IMR-90 (cell line): Measurements from ENCODE around the gene FOXP1. TPM values are rescaled to one million over a fixed set of nuclear protein-coding genes. Genes with fewer than 3 reads are reported as not detected.

Experiments used
- ATAC-seq: fragments of 200-7000 bp; cut with Tn5 transposase; 2 replicates; pipeline ENCODE4 v1.9.1; 2020; ENCODE audit warnings: low read depth, mild to moderate bottlenecking, moderate library complexity
- BruUV-seq: library from RNA; stranded (reverse); fragments of 400-500 nt; replicated peaks from 2 replicates; lab custom pipeline; 2021; lab: Mats Ljungman, UMichigan
- CTCF ChIA-PET: fragments of 300-600 bp; formaldehyde crosslinking; extraction: SDS; loops from one replicate; lab custom pipeline; 2021; ENCODE audit warnings: antibody characterized with exemption; lab: Yijun Ruan, JAX
- POLR2A ChIA-PET: fragments of 300-600 bp; sonication (Branson Sonifier 250); formaldehyde crosslinking; loops from one replicate; lab custom pipeline; 2022; ENCODE audit warnings: antibody characterized with exemption; ENCODE audit not compliant: unreplicated experiment; lab: Charles Lee
- DNase-seq: peaks from one replicate; pipeline ENCODE4 v3.0.0; 2013
- H2AFZ ChIP-seq: replicated peaks from 2 replicates; pipeline ENCODE3; 2013; ENCODE audit warnings: low read length, mild to moderate bottlenecking; ENCODE audit not compliant: poor library complexity
- H2AK5ac ChIP-seq: 2 replicates; pipeline ENCODE4 v1.6.1; 2013; ENCODE audit warnings: low read depth, low read length, inconsistent platforms
- H2AK9ac ChIP-seq: replicated peaks from 2 replicates; pipeline ENCODE3; 2013; ENCODE audit warnings: mild to moderate bottlenecking, low read depth, low read length, moderate library complexity; ENCODE audit not compliant: poor library complexity
- H2BK120ac ChIP-seq: 2 replicates; pipeline ENCODE4 v1.6.1; 2013; ENCODE audit warnings: low read depth, low read length, inconsistent platforms
- H2BK15ac ChIP-seq: 3 replicates; pipeline ENCODE4 v1.6.1; 2013; ENCODE audit warnings: low read depth, low read length, inconsistent platforms
- H2BK20ac ChIP-seq: 2 replicates; pipeline ENCODE4 v1.6.1; 2013; ENCODE audit warnings: low read depth, mild to moderate bottlenecking, inconsistent platforms, low read length, moderate library complexity
- H2BK5ac ChIP-seq: 2 replicates; pipeline ENCODE4 v1.6.1; 2013; ENCODE audit warnings: mild to moderate bottlenecking, low read depth, low read length, inconsistent platforms; ENCODE audit not compliant: poor library complexity, severe bottlenecking
- H3K14ac ChIP-seq: replicated peaks from 2 replicates; pipeline ENCODE4 v1.6.1; 2013; ENCODE audit warnings: low read depth, low read length, inconsistent platforms
- H3K18ac ChIP-seq: 2 replicates; pipeline ENCODE4 v1.6.1; 2013; ENCODE audit warnings: low read depth, low read length, control low read depth
- H3K23ac ChIP-seq: 2 replicates; pipeline ENCODE4 v1.6.1; 2013; ENCODE audit warnings: low read depth, low read length, inconsistent platforms
- H3K27ac ChIP-seq: 2 replicates; pipeline ENCODE4 v1.5.1; 2013; ENCODE audit warnings: mild to moderate bottlenecking, control low read depth, low read length; ENCODE audit not compliant: insufficient read depth
- H3K27me3 ChIP-seq: 2 replicates; pipeline ENCODE4 v1.6.1; 2013; ENCODE audit warnings: low read length; ENCODE audit not compliant: control insufficient read depth, insufficient read depth
- H3K36me3 ChIP-seq: 2 replicates; pipeline ENCODE4 v1.6.1; 2013; ENCODE audit warnings: low read length, mixed read lengths; ENCODE audit not compliant: control insufficient read depth, insufficient read depth
- H3K4ac ChIP-seq: 2 replicates; pipeline ENCODE4 v1.6.1; 2013; ENCODE audit warnings: low read depth, low read length, inconsistent platforms
- H3K4me1 ChIP-seq: 2 replicates; pipeline ENCODE4 v1.6.1; 2013; ENCODE audit warnings: low read length, mixed read lengths; ENCODE audit not compliant: control insufficient read depth, insufficient read depth
- H3K4me2 ChIP-seq: 2 replicates; pipeline ENCODE4 v1.6.1; 2013; ENCODE audit warnings: low read depth, mild to moderate bottlenecking, control low read depth, low read length, moderate library complexity
- H3K4me3 ChIP-seq: 2 replicates; pipeline ENCODE4 v1.5.1; 2013; ENCODE audit warnings: low read depth, mild to moderate bottlenecking, control low read depth, low read length, moderate library complexity; ENCODE audit not compliant: insufficient read depth
- H3K56ac ChIP-seq: 2 replicates; pipeline ENCODE4 v1.6.1; 2013; ENCODE audit warnings: low read length, inconsistent platforms; ENCODE audit not compliant: insufficient read depth; ENCODE audit errors: extremely low read depth
- H3K79me1 ChIP-seq, 2 experiments: 2 replicates each; pipeline ENCODE4 v1.6.1; 2013; ENCODE audit warnings: low read length in 2 of 2, inconsistent platforms in 1 of 2, low read depth in 1 of 2
- H3K9ac ChIP-seq: 2 replicates; pipeline ENCODE4 v1.6.1; 2013; ENCODE audit warnings: low read depth, low read length, control low read depth
- H3K9me1 ChIP-seq: 2 replicates; pipeline ENCODE4 v1.6.1; 2013; ENCODE audit warnings: low read length, inconsistent platforms; ENCODE audit not compliant: insufficient read depth
- H3K9me3 ChIP-seq: 2 replicates; pipeline ENCODE4 v1.6.1; 2013; ENCODE audit warnings: low read length; ENCODE audit not compliant: control insufficient read depth, insufficient read depth
- H4K20me1 ChIP-seq: 2 replicates; pipeline ENCODE4 v1.6.1; 2013; ENCODE audit warnings: low read length, inconsistent platforms; ENCODE audit not compliant: insufficient read depth
- H4K5ac ChIP-seq: 2 replicates; pipeline ENCODE4 v1.6.1; 2013; ENCODE audit warnings: mild to moderate bottlenecking, low read depth, low read length, control low read depth
- H4K8ac ChIP-seq, 2 experiments: 2 replicates each; pipeline ENCODE4 v1.6.1; 2013; ENCODE audit warnings: low read depth in 2 of 2, low read length in 2 of 2, control low read depth in 1 of 2, inconsistent platforms in 1 of 2
- H4K91ac ChIP-seq: 2 replicates; pipeline ENCODE4 v1.6.1; 2013; ENCODE audit warnings: low read depth, low read length, inconsistent platforms; ENCODE audit not compliant: insufficient read depth
- BHLHE40 ChIP-seq: fragments of 150-350 bp; IDR thresholded peaks from 2 replicates; pipeline ENCODE4 v1.6.1; 2016; ENCODE audit warnings: mild to moderate bottlenecking, low read depth, low read length
- CEBPB ChIP-seq: IDR thresholded peaks from 2 replicates; pipeline ENCODE4 v1.6.1; 2012; ENCODE audit warnings: low read depth, low read length, improper control_type of control experiment
- CHD1 ChIP-seq: IDR thresholded peaks from 2 replicates; pipeline ENCODE4 v1.6.1; 2012; ENCODE audit warnings: low read depth, low read length, improper control_type of control experiment
- CTCF ChIP-seq: conservative IDR thresholded peaks from 2 replicates; pipeline ENCODE4 v1.5.1; 2012; ENCODE audit warnings: mild to moderate bottlenecking, low read depth, low read length, improper control_type of control experiment
- FOS ChIP-seq: fragments of 150-350 bp; IDR thresholded peaks from 2 replicates; pipeline ENCODE4 v1.6.1; 2016; ENCODE audit warnings: low read depth, low read length
- MAFK ChIP-seq: IDR thresholded peaks from 2 replicates; pipeline ENCODE4 v1.6.1; 2012; ENCODE audit warnings: low read depth, low read length, improper control_type of control experiment
- MAZ ChIP-seq: IDR thresholded peaks from 2 replicates; pipeline ENCODE4 v1.6.1; 2012; ENCODE audit warnings: low read depth, mild to moderate bottlenecking, low read length, improper control_type of control experiment, moderate library complexity, borderline replicate concordance
- MXI1 ChIP-seq: IDR thresholded peaks from 2 replicates; pipeline ENCODE4 v1.6.1; 2012; ENCODE audit warnings: low read depth, mild to moderate bottlenecking, low read length, moderate library complexity, borderline replicate concordance
- NFE2L2 ChIP-seq: fragments of 150-350 bp; IDR thresholded peaks from 2 replicates; pipeline ENCODE4 v1.6.1; 2016; ENCODE audit warnings: low read depth, mild to moderate bottlenecking, low read length
- POLR2A ChIP-seq: IDR thresholded peaks from 2 replicates; pipeline ENCODE4 v1.6.1; 2012; ENCODE audit warnings: mild to moderate bottlenecking, low read depth, low read length
- RAD21 ChIP-seq: IDR thresholded peaks from 2 replicates; pipeline ENCODE4 v1.6.1; 2012; ENCODE audit warnings: low read length, improper control_type of control experiment
- RCOR1 ChIP-seq: IDR thresholded peaks from 2 replicates; pipeline ENCODE4 v1.6.1; 2012; ENCODE audit warnings: mild to moderate bottlenecking, low read length, improper control_type of control experiment; ENCODE audit not compliant: insufficient replicate concordance
- RFX5 ChIP-seq: IDR thresholded peaks from 2 replicates; pipeline ENCODE4 v1.8.0; 2012; ENCODE audit warnings: low read depth, mild to moderate bottlenecking, low read length, moderate library complexity
- SMC3 ChIP-seq: fragments of 150-350 bp; IDR thresholded peaks from 2 replicates; pipeline ENCODE4 v1.6.1; 2016; ENCODE audit warnings: low read depth, mild to moderate bottlenecking, antibody characterized with exemption, low read length, moderate library complexity
- WGBS, 2 experiments: methylation state at CpG; one replicate each; pipeline versions ENCODE4 v1.1.5 to v1.1.7; 2013; ENCODE audit warnings: missing lambda C conversion rate in 2 of 2; ENCODE audit not compliant: insufficient read length in 1 of 2; ENCODE audit errors: extremely low coverage in 2 of 2; 5-methylcytosine and 5-hydroxymethylcytosine counted together
- dilution Hi-C: fragments of 300-500 bp; cut with HindIII; formaldehyde crosslinking; loops from one replicate; pipeline ENCODE4 v1.14.3; 2018; ENCODE audit warnings: low sequenced_read_pairs; ENCODE audit not compliant: unreplicated experiment
- in situ Hi-C: fragments of 300-500 bp; cut with MboI; formaldehyde crosslinking; loops from 3 replicates; pipeline ENCODE4 v1.14.3; 2019; ENCODE audit warnings: low sequenced_read_pairs, inconsistent platforms, mixed read lengths
- intact Hi-C: fragments of 100-400 bp; cut with micrococcal nuclease; formaldehyde crosslinking; loops from 2 replicates; pipeline ENCODE4 v1.10.0; 2022
- polyA plus RNA-seq, 3 experiments: library from polyadenylated mRNA; depleted of rRNA; stranded (reverse); fragments of >200 nt; gene quantifications; 2 replicates each; pipeline ENCODE4 v1.2.3, GENCODE V29; 2012; ENCODE audit warnings: low replicate concordance in 1 of 3
- total RNA-seq: library from RNA; depleted of rRNA; stranded (reverse); fragments of >200 nt; gene quantifications from 2 replicates; pipeline ENCODE4 v1.2.3, GENCODE V29; 2012
- TF ChIP-seq, protein P1 (sequence below): fragments of 150-350 bp; IDR thresholded peaks from 2 replicates; pipeline ENCODE4 v1.6.1; 2016; ENCODE audit warnings: low read depth, mild to moderate bottlenecking, low read length, moderate library complexity, borderline replicate concordance
- TF ChIP-seq, protein P2 (sequence below): fragments of 150-350 bp; IDR thresholded peaks from 2 replicates; pipeline ENCODE4 v1.6.1; 2017; ENCODE audit warnings: mild to moderate bottlenecking, antibody characterized with exemption, low read length, low read depth

FOXP1 gene
- total and polyA plus RNA-seq, 2 of the 4 experiments (the other 2 are of a cell fraction) = 37.0 to 132 TPM

- H3K27me3 ChIP-seq = no peaks in the 10 kb centered on the region
- no peak overlapping the region for H3K56ac ChIP-seq
- H3K9me1 ChIP-seq = no peaks in the 10 kb centered on the region
- H3K23ac ChIP-seq = no peak overlapping the region
- no peaks in the 10 kb centered on the region for H3K9me3 ChIP-seq
- no peak overlapping the region for H2BK120ac ChIP-seq
- ATAC-seq = no peak
- H4K91ac ChIP-seq = no peak overlapping the region
- no peaks in the 10 kb centered on the region for H4K20me1 ChIP-seq
- peaks cover 3 to 9% of the 10 kb centered on the region in 2 experiments; a peak in 3 of 4 replicates for H3K79me1 ChIP-seq
- no peak overlapping the region for H2BK20ac ChIP-seq
- H4K5ac ChIP-seq = no peak overlapping the region
- H3K4me3 ChIP-seq = no peak overlapping the region
- dilution Hi-C loops = no loop called here
- H2AFZ ChIP-seq = no peak overlapping the region
- H3K4ac ChIP-seq = no peak overlapping the region
- no peak overlapping the region for H3K9ac ChIP-seq
- POLR2A ChIA-PET = no interaction called here
- H2AK9ac ChIP-seq = no peak overlapping the region
- no peak overlapping the region for H3K14ac ChIP-seq
- WGBS, 2 experiments = no CpG with 5 or more reads among the region's 5 CpGs
- H3K18ac ChIP-seq = no peak overlapping the region
- no peak overlapping the region for H3K4me2 ChIP-seq
- no peak overlapping the region for H3K27ac ChIP-seq
- intact Hi-C loops = no loop called here
- no peak overlapping the region for H2BK5ac ChIP-seq
- H2AK5ac ChIP-seq = no peak overlapping the region
- no peaks in the 10 kb centered on the region for H3K36me3 ChIP-seq
- CTCF ChIA-PET = interaction anchor here (0.6 kb wide), 1 partner anchor 14 kb away, joined by 3 read pairs; no protein-coding TSS in a partner anchor
- H2BK15ac ChIP-seq = no peak overlapping the region
- H4K8ac ChIP-seq = no peak overlapping the region
- in situ Hi-C loops = no loop called here
- TF ChIP-seq, protein P1, sequence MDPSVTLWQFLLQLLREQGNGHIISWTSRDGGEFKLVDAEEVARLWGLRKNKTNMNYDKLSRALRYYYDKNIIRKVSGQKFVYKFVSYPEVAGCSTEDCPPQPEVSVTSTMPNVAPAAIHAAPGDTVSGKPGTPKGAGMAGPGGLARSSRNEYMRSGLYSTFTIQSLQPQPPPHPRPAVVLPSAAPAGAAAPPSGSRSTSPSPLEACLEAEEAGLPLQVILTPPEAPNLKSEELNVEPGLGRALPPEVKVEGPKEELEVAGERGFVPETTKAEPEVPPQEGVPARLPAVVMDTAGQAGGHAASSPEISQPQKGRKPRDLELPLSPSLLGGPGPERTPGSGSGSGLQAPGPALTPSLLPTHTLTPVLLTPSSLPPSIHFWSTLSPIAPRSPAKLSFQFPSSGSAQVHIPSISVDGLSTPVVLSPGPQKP = no peak
- TF ChIP-seq RCOR1 (no peak), BHLHE40 (no peak), MXI1 (no peak), MAZ (no peak), POLR2A (no peak), CTCF (no peak), CEBPB (no peak), NFE2L2 (no peak), SMC3 (no peak), CHD1 (no peak), RAD21 (no peak), MAFK (no peak), FOS (no peak), RFX5 (no peak)
- TF ChIP-seq, protein P2, sequence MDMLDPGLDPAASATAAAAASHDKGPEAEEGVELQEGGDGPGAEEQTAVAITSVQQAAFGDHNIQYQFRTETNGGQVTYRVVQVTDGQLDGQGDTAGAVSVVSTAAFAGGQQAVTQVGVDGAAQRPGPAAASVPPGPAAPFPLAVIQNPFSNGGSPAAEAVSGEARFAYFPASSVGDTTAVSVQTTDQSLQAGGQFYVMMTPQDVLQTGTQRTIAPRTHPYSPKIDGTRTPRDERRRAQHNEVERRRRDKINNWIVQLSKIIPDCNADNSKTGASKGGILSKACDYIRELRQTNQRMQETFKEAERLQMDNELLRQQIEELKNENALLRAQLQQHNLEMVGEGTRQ = no peak
- H3K4me1 ChIP-seq = no peaks in the 10 kb centered on the region
- no peak for DNase-seq
- no TSS peak for BruUV-seq
These were observed 315.0 kb downstream of the FOXP1 start for GRCh38 chr3:71268462-71268999.
